Midbrain (tissue), 1 donor: ENCODE data around the gene KCNJ4.

Experiments used
- DNase-seq: peaks from one replicate; lab custom pipeline; 2025; lab: John Stamatoyannopoulos, UW

KCNJ4 gene

DNA sequence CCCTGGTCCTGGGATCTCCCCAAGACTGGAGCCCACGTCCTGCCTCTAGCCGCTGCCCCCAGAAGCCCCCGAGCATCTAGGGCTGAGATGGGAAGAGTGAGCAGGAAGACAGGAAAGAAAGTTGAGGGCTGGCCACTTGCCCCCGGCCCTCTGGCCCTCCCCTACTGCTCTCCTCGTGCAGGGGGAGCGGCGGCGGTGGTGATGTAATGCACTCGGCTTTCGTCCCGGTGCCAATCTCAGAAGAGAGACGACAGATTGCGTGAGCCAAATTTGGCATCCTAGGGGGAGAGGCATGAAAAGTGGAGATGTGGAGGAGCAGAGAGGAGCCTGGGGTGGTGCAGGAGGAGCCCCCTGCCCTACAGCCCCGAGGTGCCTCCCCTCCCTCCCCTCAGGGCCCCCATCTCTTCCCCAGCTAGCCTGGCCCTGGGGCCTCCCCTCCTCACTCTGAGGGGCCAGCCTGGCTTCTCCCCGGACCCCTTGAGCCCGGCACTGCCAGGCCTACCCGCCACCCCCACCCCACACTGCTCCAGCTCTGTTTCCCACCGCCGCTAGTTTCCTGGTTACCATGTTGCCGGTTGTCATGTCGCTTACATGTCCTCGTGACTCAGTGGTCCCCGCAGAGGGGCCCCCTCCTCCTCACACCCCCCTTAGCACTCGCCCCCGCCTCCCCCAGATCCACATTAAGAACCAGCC, 2.5 kb downstream of the KCNJ4 start:
- no peak for DNase-seq

DNA sequence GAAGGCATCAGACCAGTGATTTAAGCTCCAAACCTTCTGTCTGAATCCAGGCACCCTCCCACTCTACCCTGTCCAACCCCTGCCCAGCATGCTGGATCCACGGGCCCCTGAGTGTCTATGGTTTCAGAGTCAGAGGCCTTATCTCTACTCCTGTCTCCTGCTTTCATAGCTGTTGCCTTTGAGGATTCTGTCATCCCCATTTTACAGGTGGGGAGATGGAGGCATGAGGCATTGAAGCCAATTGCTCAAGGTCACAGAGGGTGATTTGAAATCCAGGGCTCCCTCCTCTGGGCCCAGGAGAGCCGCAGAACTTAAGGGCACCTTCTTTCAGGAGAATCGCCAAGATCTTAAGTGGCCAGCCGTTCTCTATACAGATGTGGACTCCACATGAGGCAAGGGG, 3.1 kb downstream of the KCNJ4 start:
- DNase-seq: no peak

DNA sequence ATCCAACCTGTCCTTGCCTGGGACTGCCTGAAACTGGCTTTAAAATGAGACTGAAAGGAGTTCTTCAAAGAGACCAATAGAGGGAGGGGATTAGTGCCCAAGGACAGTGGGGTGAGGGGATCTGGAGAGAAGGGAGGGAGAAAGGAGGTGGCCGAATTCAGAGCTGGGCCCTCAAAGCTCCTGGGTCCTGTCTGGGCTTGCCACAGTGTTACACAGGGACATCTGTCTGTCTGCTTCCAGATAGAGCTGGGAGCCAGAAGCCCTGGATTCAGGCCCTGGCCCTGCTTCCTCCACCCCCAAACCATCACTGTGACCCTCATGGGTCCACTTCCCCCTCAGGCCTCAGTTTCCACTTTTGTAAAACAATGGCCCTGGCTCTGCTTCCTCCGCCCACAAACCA, 3.6 kb downstream of the KCNJ4 start:
- no peak for DNase-seq

GRCh38 chr22:38450234-38450797, 4.7 kb downstream of the KCNJ4 start:
- DNase-seq: no peak

GRCh38 chr22:38449776-38450175, 5.2 kb downstream of the KCNJ4 start:
- no peak for DNase-seq

- DNase-seq: no peak
Measured at GRCh38 chr22:38448945-38449745, 5.9 kb downstream of the KCNJ4 start.

DNA sequence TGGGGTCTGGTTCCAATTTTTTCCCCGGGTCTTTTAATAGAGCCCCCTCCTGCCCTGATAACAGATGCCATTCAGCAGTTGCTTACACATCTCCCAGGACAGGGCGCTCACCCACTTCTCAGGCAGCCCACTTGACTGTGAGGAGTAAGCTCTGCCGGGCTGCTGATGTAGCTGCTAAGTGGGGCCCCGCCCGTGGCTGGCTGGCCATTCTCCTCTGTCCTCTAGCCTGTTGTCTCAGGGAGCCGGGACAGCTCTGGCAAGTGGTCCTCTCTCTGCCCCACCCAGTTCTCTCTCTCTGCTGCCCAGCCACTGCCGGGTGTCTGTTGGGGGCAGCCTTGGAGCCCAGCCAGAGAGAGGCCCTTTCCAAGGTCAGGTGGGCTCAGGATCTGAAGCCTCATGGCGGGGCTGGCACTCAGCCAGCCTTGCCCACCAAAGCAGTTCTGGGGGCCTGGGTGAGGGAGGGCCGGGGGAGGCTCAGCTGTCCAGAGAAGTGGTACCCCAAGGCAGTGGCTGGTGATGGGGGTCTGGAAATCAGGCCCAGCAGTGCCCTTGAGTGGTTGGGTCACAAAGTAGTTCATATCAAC, 8.9 kb downstream of the KCNJ4 start:
- no peak for DNase-seq

- no peak for DNase-seq
Measured at GRCh38 chr22:38444783-38445182, 10.2 kb downstream of the KCNJ4 start.

DNA sequence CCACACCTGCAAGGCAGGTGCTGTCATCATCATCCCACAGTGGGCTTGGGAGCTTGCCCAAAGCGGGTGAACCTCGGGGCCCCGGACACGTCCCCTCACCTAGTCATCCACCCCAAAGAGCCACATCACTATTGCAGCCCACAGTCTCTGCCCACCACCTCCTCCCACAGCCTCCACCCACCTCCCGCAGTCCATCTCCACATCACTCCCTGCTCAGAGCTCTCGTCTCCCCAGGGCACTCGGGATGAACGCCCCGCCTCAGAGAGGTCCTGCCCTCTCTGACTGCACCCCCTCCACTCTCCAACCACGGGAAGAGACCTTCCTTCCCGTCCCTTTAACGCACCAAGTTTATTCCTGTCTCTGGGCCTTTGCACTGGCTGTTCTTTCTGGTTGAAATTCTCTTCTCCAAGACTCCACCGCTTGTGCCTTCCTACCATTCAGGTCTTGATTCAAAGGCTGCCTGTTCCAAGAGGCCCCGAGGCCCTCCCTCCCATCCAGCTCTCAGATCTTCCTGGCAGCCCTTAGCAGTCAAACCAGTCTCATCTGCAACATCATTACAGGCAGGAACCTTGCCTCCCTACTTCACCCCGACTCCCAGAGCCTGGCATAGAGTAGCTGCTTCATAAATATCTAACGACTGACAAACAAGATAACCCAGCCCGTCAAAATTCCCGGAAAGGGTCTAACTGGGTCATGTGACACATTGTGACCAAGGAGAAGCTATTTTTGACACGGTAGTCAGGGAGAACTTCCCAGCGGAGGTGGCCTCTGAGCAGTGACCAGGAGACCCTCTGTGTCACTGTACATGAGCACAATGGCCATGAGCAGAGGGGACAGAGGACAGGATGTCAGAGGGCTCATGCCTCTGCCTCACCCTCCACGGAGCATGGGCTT, 11.1 kb downstream of the KCNJ4 start:
- no peak for DNase-seq

DNA sequence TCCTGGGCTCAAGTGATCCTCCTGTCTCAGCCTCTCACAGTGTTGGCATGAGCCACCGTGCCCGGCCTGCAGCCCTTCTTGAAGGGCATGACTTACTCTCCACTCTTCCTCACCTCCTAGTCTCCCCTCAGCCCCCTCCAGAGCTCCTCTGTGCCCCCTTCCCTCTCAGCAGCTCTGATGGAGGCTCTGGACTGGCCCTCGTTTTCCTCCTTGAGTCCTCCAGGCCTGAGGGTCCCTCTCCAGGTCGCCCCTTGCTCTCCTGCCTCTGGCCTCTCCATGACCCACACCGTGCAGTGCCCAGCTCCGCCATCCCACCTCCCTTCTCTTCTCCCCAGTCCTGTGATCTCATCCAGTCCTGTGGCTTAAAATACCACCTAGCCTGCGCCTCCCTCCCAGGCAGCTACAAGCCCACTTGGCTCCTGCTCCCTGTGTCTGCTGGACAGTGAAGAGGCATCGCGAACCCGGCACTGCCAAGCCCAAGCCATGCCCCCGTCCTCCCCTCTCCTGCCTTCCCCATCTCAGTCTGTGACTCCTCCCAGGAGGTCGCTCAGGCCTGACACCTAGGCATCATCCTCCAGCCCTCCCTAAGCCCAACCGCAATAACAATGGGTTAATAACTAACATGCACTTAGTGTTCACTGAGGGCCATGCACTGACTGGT, 11.9 kb downstream of the KCNJ4 start:
- DNase-seq: no peak

GRCh38 chr22:38441620-38442287, 13.2 kb downstream of the KCNJ4 start:
- no peak for DNase-seq

- DNase-seq: no peak
Measured at GRCh38 chr22:38440747-38441350, 14.2 kb downstream of the KCNJ4 start.

- DNase-seq: no peak
Measured at GRCh38 chr22:38437416-38437815, 17.6 kb downstream of the KCNJ4 start.

DNA sequence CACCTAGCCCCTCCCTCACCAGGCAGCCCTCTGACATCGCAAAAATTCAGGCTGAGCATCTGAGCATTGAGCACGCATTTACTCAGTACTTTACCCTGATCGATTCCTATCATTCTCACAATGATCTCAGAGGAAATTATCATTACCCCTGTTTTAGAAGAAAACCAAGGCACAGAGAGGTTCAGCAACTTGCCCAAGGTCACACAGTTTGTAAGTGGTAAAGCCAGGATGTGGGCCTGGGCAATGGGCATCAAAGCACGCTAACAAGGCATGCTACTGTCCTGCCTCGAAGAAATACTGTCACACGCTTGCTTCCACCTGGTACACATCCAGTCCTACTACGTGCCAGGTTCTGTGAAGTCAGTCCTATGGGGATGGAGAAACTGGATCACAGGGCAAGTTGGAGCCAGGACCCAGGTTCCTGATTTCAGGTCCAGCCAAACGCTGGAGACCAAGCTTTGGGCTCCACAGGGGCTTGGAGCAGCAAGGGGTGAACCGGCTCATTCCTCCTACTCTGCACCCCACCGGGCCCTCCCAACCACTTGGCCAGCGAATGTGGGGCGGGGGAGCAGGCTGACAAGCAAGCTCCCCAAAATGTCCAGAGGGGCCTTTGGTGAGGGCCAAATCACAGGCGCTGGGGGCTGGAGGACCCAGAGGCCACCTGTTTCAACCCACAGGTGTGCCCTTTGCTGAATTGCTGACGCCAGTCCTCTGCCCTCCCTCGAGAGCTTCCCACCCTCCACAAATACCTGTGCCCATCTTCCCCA, 18.2 kb downstream of the KCNJ4 start:
- no peak for DNase-seq

- DNase-seq: no peak
Measured at GRCh38 chr22:38435965-38436364, 19.0 kb downstream of the KCNJ4 start.

GRCh38 chr22:38435010-38435409, 20.0 kb downstream of the KCNJ4 start:
- no peak for DNase-seq

GRCh38 chr22:38433871-38434270, 21.1 kb downstream of the KCNJ4 start:
- DNase-seq: no peak

GRCh38 chr22:38432264-38432663, 22.7 kb downstream of the KCNJ4 start:
- DNase-seq: no peak

- DNase-seq: no peak
Measured at GRCh38 chr22:38431266-38432010, 23.6 kb downstream of the KCNJ4 start.
